Colonic mucosa (tissue), 4 donors: ENCODE results near the gene DNM1. TPM values are rescaled to one million over a fixed set of nuclear protein-coding genes. Genes with fewer than 3 reads are reported as not detected.
A peak's percentile ranks its signal among the peaks of the same experiment; 100 is the strongest.

Source experiments
- DNase-seq: peaks from one replicate; pipeline ENCODE4 v3.0.0-alpha.2; 2020
- H3K27ac ChIP-seq: fragments of 200-600 bp; one replicate; pipeline ENCODE4 v1.8.0; 2021
- H3K27me3 ChIP-seq: fragments of 200-600 bp; one replicate; pipeline ENCODE4 v1.8.0; 2021
- H3K36me3 ChIP-seq: fragments of 200-600 bp; one replicate; pipeline ENCODE4 v1.8.0; 2021
- H3K4me1 ChIP-seq: fragments of 200-600 bp; one replicate; pipeline ENCODE4 v1.8.0; 2021; ENCODE audit warnings: mild to moderate bottlenecking
- H3K4me3 ChIP-seq: fragments of 200-600 bp; one replicate; pipeline ENCODE4 v1.8.0; 2021
- H3K9ac ChIP-seq, 2 donors: one replicate each; pipeline ENCODE4 v1.7.0; 2013; ENCODE audit warnings: control low read depth in 2 of 2, low read depth in 2 of 2, low read length in 2 of 2
- H3K9me3 ChIP-seq: fragments of 200-600 bp; one replicate; pipeline ENCODE4 v1.8.0; 2021
- CTCF ChIP-seq: fragments of 200-600 bp; IDR thresholded peaks from one replicate; pipeline ENCODE4 v1.8.0; 2022; ENCODE audit warnings: antibody characterized with exemption, mild to moderate bottlenecking
- intact Hi-C: fragments of 100-400 bp; cut with DNase I; formaldehyde crosslinking; loops from one replicate; pipeline ENCODE4 v1.14.1; 2022
- microRNA-seq: library from miRNA; unstranded; fragments of <30 nt; microRNA quantifications from one replicate; pipeline ENCODE4, GENCODE V29; 2019
- total RNA-seq, 2 donors: library from RNA; stranded (reverse); fragmentation: NEBNext Ultra II Directional in 1 of 2; extraction: Animal tissue kit (Norgen Biotek cat#: 25700) in 1 of 2; gene quantifications; one replicate each; pipeline ENCODE4 v1.2.1, GENCODE V29; 2021
- donor health status: healthy.
- donor health status: DM: no; HTN: no; CAD: no.
- donor health status: DM: no; HTN: no; CAD: no.

The DNM1 gene
- total RNA-seq, 2 donors from 2014 or later: 2.5 to 6.8 TPM

GRCh38 chr9:128304136-128304970 lies 101.2 kb downstream of the DNM1 start:
- Histone ChIP-seq H3K36me3 (no peaks in the 10 kb centered on the region), H3K9me3 (no peaks in the 10 kb centered on the region), H3K9ac (no peak overlapping the region), H3K27ac (no peak overlapping the region), H3K4me1 (no peaks in the 10 kb centered on the region), H3K4me3 (no peak overlapping the region), H3K27me3 (no peaks in the 10 kb centered on the region)
- no peak for TF ChIP-seq CTCF
- intact Hi-C loops: no loop called here
- no peak for DNase-seq

Small RNA genes within 50 kb of the gene (microRNA-seq; reads per million reads assigned to microRNA genes)
- gene MIR199B (672 reads per million, percentile 75 among the genes with 10 or more reads in this experiment), gene MIR3154 (not detected)

Other genes starting within 250 kb of the DNM1 start
- gene EEIG1, start 222.4 kb upstream of the DNM1 start, total RNA-seq: 10 to 100 TPM; 72.2 to 95.9 TPM
- gene NAIF1, start 136.1 kb upstream of the DNM1 start, total RNA-seq: 10 to 100 TPM; 10.8 to 11.6 TPM
- gene SLC25A25, start 135.1 kb upstream of the DNM1 start, total RNA-seq: 10 to 100 TPM; 12.3 to 19.7 TPM
- 100 to 1,000 TPM in 1 of 2 donors, 10 to 100 TPM in 1; 93.7 to 142 TPM for gene PTGES2, start 75.7 kb upstream of the DNM1 start, total RNA-seq
- gene LCN2, start 53.9 kb upstream of the DNM1 start, total RNA-seq: 100 to 1,000 TPM; 162 to 374 TPM
- 10 to 100 TPM; 47.5 to 53.0 TPM for gene BBLN, start 43.1 kb upstream of the DNM1 start, total RNA-seq
- gene CIZ1, start 11.8 kb upstream of the DNM1 start, total RNA-seq: 10 to 100 TPM; 97.5 to 97.7 TPM
- 10 to 100 TPM; 88.6 to 92.2 TPM for gene GOLGA2, start 72.6 kb downstream of the DNM1 start, total RNA-seq
- gene SWI5, start 72.9 kb downstream of the DNM1 start, total RNA-seq: 10 to 100 TPM; 14.4 to 24.2 TPM
- gene TRUB2, start 119.1 kb downstream of the DNM1 start, total RNA-seq: 10 to 100 TPM; 24.5 to 40.0 TPM
- gene COQ4, start 119.5 kb downstream of the DNM1 start, total RNA-seq: 10 to 100 TPM; 40.8 to 59.5 TPM
- 10 to 100 TPM; 26.8 to 68.3 TPM for gene SLC27A4, start 137.1 kb downstream of the DNM1 start, total RNA-seq
- 10 to 100 TPM; 55.2 to 77.3 TPM for gene URM1, start 168.0 kb downstream of the DNM1 start, total RNA-seq
- 1 to 10 TPM; 4.9 to 9.3 TPM for gene CERCAM, start 217.5 kb downstream of the DNM1 start, total RNA-seq